ENCODE measurements around the gene LRRK1. TPM values are rescaled to one million over a fixed set of nuclear protein-coding genes. Genes with fewer than 3 reads are reported as not detected.
"Not testable (repeated sequence)": the region's sequence is repeated elsewhere in the genome, so short reads cannot be mapped to it uniquely, and the experiment has no call there.

The LRRK1 gene
- total RNA-seq, 2 experiments from 2014 or later: 0.57 to 0.66 TPM

DNA sequence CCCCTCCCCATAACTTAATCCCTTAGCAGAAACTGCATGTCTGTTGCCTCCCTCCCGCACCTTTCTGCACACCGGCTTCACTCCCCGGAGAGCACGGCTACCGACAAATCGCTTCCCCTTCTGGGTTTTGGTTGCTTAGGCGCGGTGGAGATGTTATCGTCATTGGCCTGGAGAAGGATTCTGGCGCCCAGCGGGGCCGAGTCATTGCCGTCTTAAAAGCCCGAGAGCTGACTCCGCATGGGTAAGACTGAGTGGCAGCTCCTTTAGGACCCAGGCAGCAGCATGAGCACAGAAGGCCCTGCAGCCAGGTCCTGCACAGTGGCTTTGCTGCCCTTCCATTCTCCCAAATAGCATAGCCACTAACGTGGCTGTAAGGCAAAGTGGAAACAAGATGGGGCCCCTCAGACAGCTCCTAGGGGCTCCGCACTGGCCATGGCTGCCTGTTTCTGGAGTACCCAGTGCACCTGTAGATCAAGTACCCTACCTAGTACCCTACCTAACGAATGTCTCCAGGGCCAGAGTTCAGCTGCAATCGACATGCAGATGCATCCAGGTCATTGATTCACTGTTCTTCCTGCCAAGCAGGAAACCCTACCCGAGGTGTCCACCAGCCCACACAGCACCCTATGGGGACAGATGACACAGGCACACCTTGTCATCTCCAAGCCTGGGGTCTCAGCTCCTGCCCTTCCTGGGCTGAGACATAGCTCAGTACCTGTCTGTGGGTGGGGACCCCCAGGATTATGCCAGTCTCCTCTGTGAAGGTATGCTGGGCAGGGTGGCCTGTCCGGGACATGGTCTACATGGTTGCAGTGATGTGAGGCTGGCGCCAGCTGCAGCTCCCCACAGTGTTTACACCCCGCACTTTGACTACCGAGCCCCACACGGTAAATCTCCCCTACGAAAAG lies 147.6 kb downstream of the LRRK1 start:
- peaks cover 14% of the 10 kb centered on the region for H3K4me1 Mint-ChIP-seq (ENCODE audit: low read depth)
- ChIA-PET POLR2A (no interaction called here), CTCF (interaction anchor here (1.0 to 1.2 kb wide), 2 partner anchors 38 to 191 kb away, joined by 3 to 4 read pairs; no protein-coding TSS in a partner anchor)
- no peaks in the 10 kb centered on the region for H3K9me3 Mint-ChIP-seq (ENCODE audit: insufficient read depth)
- H3K4me3 Mint-ChIP-seq: no peak overlapping the region
- ATAC-seq (no peak), DNase-seq (no peak)
- H3K27me3 Mint-ChIP-seq (ENCODE audit: low read depth): no peaks in the 10 kb centered on the region
- H3K36me3 Mint-ChIP-seq (ENCODE audit: low read depth): no peaks in the 10 kb centered on the region
- H3K27ac Mint-ChIP-seq: no peak overlapping the region

DNA sequence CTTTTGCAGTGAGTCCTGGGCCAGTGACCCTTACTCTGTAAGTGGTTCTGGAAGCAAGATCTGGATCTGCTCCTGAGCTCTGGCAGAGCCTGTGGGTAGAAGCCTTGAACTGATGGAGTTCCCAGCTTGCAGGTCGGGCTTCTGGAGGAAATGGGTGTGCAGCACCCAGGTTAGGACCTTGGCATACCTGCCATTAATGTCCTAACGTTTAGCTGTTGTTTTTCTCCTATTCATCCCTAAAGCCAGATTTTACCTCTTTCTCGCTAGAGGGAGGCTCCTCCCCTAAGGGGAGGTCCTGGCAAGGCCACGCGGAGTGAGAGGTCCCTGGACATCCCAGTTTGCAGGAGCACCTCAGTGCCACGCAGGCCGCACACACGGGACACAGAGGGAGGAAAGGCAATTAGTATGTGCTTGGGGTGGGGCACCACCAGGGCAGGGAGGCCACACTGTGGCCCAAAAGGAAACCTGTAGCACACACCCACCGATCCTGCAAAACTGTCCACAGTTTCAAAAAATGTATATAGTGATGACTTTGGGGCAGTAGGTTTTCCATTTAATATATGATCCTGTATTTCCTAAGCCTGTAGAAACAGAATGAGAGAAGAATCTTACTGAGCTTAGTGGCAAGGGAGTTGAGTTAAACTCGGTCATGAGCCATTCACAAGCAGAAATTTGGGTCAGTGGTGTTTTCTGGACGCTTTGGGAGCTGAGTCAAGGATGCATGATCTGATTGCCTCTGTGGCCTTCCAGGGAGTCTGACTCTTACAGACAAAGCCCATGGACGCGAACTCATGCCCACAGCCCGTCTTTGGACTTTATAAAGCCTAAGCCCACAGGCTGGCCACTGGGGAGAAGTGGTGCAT lies 148.7 kb downstream of the LRRK1 start:
- Mint-ChIP-seq H3K27ac (no peak overlapping the region), H3K27me3 (ENCODE audit: low read depth) (no peaks in the 10 kb centered on the region), H3K4me3 (no peak overlapping the region), H3K4me1 (ENCODE audit: low read depth) (peaks cover 16% of the 10 kb centered on the region), H3K9me3 (ENCODE audit: insufficient read depth) (no peaks in the 10 kb centered on the region), H3K36me3 (ENCODE audit: low read depth) (no peaks in the 10 kb centered on the region)
- ATAC-seq (no peak), DNase-seq (no peak)
- ChIA-PET POLR2A (no interaction called here), CTCF (interaction anchor here (1.0 kb wide), 1 partner anchor 37 kb away, joined by 3 read pairs; no protein-coding TSS in a partner anchor)

DNA sequence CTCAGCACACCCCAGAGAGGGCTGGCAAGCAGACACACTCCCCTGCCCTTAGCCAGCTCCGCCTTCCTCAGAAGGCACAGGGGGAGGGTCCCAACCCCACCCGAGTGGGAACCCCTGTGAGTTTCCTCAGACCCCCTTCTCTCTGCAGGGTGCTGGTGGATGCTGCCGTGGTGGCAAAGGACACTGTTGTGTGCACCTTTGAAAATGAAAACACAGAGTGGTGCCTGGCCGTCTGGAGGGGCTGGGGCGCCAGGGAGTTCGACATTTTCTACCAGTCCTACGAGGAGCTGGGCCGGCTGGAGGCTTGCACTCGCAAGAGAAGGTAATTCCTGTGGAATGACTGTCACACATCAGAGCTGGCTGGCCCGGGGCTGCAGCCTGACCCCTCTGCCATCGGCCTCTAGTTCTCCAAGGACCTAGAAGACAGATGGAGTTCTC lies 149.4 kb downstream of the LRRK1 start:
- Mint-ChIP-seq H3K4me3 (no peak overlapping the region), H3K27me3 (ENCODE audit: low read depth) (peaks cover 2% of the 10 kb centered on the region), H3K9me3 (ENCODE audit: insufficient read depth) (no peaks in the 10 kb centered on the region), H3K27ac (no peak overlapping the region), H3K36me3 (ENCODE audit: low read depth) (no peaks in the 10 kb centered on the region), H3K4me1 (ENCODE audit: low read depth) (peaks cover 16% of the 10 kb centered on the region)
- no peak for ATAC-seq
- DNase-seq: no peak
- ChIA-PET CTCF (no interaction called here), POLR2A (no interaction called here)

DNA sequence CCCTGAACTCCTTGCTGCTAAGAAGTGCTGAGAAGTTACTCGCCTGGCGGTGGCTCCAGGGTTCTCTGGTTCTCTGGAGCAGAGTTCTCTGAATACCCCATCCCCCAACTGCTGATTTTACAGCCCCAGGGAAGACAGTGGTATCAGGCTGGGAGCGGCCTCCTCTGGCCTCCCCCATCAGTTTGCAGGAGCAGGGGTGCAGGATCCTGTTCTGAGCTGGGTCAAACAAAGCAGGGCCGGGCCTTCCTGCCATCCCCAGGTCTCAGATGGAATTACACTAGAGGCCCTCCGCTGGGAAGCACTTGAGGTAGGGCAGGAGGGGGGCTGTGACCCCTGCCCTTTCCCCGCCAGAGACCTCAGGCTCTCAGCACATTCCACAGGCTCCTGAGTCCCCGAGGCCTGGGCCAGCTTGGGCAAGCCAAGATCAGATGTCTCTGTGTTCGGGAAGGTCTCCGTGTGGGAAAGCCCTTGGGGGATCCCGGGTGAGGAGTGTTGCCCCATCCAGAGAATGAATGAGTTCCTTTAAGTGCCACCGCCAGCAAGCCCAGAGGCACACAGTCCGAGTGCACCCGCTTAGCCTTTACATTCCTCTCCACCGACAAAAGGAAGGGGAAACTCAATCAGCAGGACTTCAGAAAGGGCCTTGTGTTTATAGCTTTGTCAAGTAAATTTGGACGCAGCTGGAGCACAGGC lies 149.9 kb downstream of the LRRK1 start:
- Mint-ChIP-seq H3K27me3 (ENCODE audit: low read depth) (peaks cover 3% of the 10 kb centered on the region), H3K4me1 (ENCODE audit: low read depth) (peaks cover 16% of the 10 kb centered on the region), H3K9me3 (ENCODE audit: insufficient read depth) (no peaks in the 10 kb centered on the region), H3K27ac (no peak overlapping the region), H3K4me3 (no peak overlapping the region), H3K36me3 (ENCODE audit: low read depth) (no peaks in the 10 kb centered on the region)
- CTCF ChIA-PET: interaction anchor here (1.1 kb wide), 2 partner anchors 61 to 189 kb away, joined by 4 read pairs; no protein-coding TSS in a partner anchor
- DNase-seq (no peak), ATAC-seq (no peak)
- POLR2A ChIA-PET: no interaction called here

DNA sequence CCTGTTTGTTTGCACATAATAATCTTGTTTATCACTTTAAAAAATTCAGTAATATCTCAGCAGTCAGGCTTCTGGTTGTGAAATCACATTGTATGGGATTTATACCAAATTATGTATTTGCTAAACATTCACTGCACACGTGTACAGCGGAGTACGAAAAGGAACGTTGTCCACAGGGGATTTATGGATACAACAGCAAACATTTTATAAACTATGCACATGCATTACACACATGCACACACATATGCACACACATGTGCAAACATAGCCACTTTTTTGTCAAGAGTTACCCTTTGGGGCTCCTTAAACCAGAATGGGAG lies 150.5 kb downstream of the LRRK1 start:
- DNase-seq (no peak), ATAC-seq (no peak)
- H3K27me3 Mint-ChIP-seq (ENCODE audit: low read depth): peaks cover 3% of the 10 kb centered on the region
- CTCF ChIA-PET: interaction anchor here (1.1 kb wide), 2 partner anchors 61 to 189 kb away, joined by 4 read pairs; no protein-coding TSS in a partner anchor
- POLR2A ChIA-PET: no interaction called here
- no peak overlapping the region for H3K27ac Mint-ChIP-seq
- no peaks in the 10 kb centered on the region for H3K36me3 Mint-ChIP-seq (ENCODE audit: low read depth)
- no peaks in the 10 kb centered on the region for H3K9me3 Mint-ChIP-seq (ENCODE audit: insufficient read depth)
- H3K4me1 Mint-ChIP-seq (ENCODE audit: low read depth): peaks cover 16% of the 10 kb centered on the region
- H3K4me3 Mint-ChIP-seq: no peak overlapping the region

DNA sequence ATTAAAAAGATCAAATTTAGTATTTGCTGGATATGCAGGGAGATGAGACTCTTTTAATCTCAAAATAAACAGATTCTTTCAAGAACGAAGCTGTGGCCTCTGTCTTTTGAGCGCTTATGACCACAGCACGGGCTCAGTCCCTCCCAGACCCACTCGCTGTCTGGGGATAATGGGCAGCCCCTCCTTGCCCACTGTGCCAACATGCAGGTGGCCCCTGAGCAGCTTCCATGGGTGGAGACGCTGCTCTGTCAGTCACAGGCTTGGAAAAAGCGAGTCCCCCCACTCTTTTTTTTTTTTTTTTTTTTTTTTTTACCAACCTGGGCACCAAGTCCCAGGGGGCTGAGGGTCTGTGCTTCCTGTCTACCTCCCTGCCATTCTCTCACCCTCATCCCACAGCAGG lies 150.9 kb downstream of the LRRK1 start:
- DNase-seq (no peak), ATAC-seq (no peak)
- ChIA-PET POLR2A (no interaction called here), CTCF (interaction anchor here (1.1 kb wide), 2 partner anchors 62 to 188 kb away, joined by 4 read pairs; no protein-coding TSS in a partner anchor)
- Mint-ChIP-seq H3K9me3 (ENCODE audit: insufficient read depth) (no peaks in the 10 kb centered on the region), H3K4me3 (no peak overlapping the region), H3K4me1 (ENCODE audit: low read depth) (peaks cover 16% of the 10 kb centered on the region), H3K27me3 (ENCODE audit: low read depth) (peaks cover 3% of the 10 kb centered on the region), H3K27ac (peak overlapping the region; percentile 46), H3K36me3 (ENCODE audit: low read depth) (no peaks in the 10 kb centered on the region)

DNA sequence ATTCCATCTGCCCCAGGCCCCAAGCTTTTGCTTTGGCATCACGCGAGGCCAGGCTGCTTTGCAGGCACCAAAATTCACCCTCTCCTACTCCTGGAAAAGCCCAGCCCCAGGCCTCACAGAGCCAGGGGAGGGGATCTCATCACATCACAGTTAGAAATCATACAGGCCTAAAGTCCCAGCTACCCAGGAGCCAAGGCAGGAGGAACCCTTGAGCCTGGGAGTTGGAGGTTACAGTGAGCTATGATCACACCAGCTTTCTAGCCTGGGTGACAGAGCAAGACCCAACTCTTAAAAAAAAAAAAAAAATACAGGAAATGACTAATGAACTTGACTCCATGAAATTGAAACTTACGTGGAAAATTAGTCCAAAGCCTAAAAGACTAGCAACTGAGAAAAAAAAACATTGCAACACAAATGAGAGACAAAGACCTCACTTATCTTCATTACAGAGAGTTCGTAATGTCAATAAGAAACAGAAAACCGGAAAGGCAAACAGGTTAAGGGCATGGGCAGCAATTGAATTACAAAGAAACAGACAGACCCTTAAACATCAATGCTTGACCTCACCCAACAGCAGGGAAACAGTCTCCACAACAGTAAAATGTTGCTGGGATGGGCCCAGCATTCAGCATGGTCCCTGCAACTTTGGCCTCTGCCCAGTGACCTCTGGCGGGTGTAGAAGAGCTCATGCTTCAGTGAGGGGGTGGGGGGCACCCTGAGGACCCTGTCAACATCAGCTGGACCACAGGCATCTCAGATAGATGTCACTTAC lies 151.5 kb downstream of the LRRK1 start:
- Mint-ChIP-seq H3K4me3 (no peak overlapping the region), H3K27me3 (ENCODE audit: low read depth) (peaks cover 3% of the 10 kb centered on the region), H3K27ac (peak overlapping the region; percentile 70), H3K9me3 (ENCODE audit: insufficient read depth) (no peaks in the 10 kb centered on the region), H3K36me3 (ENCODE audit: low read depth) (no peaks in the 10 kb centered on the region), H3K4me1 (ENCODE audit: low read depth) (peaks cover 16% of the 10 kb centered on the region)
- DNase-seq (no peak), ATAC-seq (no peak)
- ChIA-PET CTCF (interaction anchor here (1.2 to 2.4 kb wide), 2 partner anchors 186 to 187 kb away, joined by 3 to 9 read pairs; no protein-coding TSS in a partner anchor), POLR2A (no interaction called here)

DNA sequence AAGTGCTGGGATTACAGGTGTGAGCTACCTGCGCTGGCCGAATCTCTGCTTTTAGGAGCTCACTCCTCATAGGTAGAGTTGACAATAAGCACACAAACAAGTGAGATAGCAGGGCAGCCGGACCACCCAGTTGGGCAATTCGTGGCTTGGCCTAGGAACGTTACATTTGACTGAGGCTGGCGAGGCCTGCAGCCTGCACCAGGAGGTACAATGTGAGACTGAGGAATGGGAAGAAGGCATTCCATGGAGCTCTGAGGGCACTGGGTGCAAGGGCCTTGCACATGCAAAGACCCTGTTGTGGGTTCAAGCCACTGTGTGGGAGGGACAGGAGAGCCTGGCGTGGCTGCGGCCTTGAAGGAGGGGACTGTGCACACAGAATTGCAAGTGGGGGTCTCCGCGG lies 152.5 kb downstream of the LRRK1 start:
- Mint-ChIP-seq H3K9me3 (ENCODE audit: insufficient read depth) (no peaks in the 10 kb centered on the region), H3K27me3 (ENCODE audit: low read depth) (peaks cover 3% of the 10 kb centered on the region), H3K4me1 (ENCODE audit: low read depth) (peaks cover 16% of the 10 kb centered on the region), H3K4me3 (no peak overlapping the region), H3K27ac (no peak overlapping the region), H3K36me3 (ENCODE audit: low read depth) (no peaks in the 10 kb centered on the region)
- POLR2A ChIA-PET: no interaction called here
- no peak for DNase-seq
- CTCF ChIA-PET: interaction anchor here (1.2 to 2.4 kb wide), 2 partner anchors 185 to 187 kb away, joined by 3 to 9 read pairs; no protein-coding TSS in a partner anchor
- ATAC-seq: no peak

DNA sequence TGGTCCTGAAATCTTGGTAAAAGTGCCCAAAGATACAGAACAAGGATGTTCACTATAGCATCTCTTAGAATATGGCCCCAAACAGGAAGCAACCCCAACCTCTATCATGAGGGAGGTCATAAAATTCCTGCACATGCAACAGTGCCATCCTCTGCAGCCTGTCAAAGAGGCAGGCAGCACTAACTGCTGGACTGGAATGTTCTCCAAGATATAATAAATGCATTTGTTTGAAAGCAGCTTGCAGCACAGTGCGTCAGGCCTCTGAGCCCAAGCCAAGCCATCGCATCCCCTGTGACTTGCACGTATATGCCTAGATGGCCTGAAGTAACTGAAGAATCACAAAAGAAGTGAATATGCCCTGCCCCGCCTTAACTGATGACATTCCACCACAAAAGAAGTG lies 153.1 kb downstream of the LRRK1 start:
- H3K4me3 Mint-ChIP-seq; H3K27ac Mint-ChIP-seq; H3K9me3 Mint-ChIP-seq (ENCODE audit: insufficient read depth); ATAC-seq; H3K27me3 Mint-ChIP-seq (ENCODE audit: low read depth); POLR2A ChIA-PET; H3K36me3 Mint-ChIP-seq (ENCODE audit: low read depth); DNase-seq: not testable (repeated sequence)
- H3K4me1 Mint-ChIP-seq (ENCODE audit: low read depth): peaks cover 16% of the 10 kb centered on the region
- CTCF ChIA-PET: interaction anchor here (2.4 kb wide), 1 partner anchor 186 kb away, joined by 9 read pairs; no protein-coding TSS in a partner anchor

DNA sequence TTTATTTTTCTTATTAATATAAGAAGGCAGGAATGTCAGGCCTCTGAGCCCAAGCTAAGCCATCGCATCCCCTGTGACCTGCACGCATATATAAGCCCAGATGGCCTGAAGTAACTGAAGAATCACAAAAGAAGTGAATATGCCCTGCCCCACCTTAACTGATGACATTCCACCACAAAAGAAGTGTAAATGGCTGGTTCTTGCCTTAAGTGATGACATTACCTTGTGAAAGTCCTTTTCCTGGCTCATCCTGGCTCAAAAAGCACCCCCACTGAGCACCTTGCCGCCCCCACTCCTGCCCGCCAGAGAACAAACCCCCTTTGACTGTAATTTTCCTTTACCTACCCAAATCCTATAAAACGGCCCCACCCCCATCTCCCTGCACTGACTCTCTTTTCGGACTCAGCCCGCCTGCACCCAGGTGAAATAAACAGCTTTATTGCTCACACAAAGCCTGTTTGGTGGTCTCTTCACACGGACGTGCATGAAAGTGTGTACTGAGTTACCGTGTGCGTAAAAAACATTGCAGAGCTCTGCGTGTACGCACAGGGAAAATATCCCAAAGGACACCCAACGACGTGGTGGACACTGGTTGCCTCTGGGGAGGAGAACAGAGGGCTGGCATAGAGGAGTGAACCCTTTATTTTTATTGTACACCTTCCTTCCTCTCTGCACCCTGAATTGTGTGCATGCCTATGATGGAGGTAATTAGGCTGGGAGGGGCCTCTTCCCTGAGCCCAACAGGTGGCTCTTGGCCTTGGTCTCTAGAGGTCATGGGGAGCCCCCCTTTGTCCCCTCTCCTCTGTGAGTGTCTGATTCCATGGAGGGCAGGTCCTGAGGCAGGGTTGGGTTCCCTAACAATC lies 158.9 kb downstream of the LRRK1 start:
- DNase-seq; H3K4me3 Mint-ChIP-seq; POLR2A ChIA-PET; H3K4me1 Mint-ChIP-seq (ENCODE audit: low read depth); H3K27ac Mint-ChIP-seq; H3K36me3 Mint-ChIP-seq (ENCODE audit: low read depth); H3K27me3 Mint-ChIP-seq (ENCODE audit: low read depth); CTCF ChIA-PET; H3K9me3 Mint-ChIP-seq (ENCODE audit: insufficient read depth); ATAC-seq: not testable (repeated sequence)
